HepG2 (cell line): Measurements from ENCODE around the gene PPA1. TPM values are rescaled to one million over a fixed set of nuclear protein-coding genes. Genes with fewer than 3 reads are reported as not detected.

Experiments
- ATAC-seq: fragments of 200-7000 bp; cut with Tn5 transposase; 3 replicates; pipeline ENCODE4 v1.9.1; 2020; ENCODE audit warnings: mild to moderate bottlenecking, moderate library complexity
- BruUV-seq: library from RNA; stranded (reverse); fragments of 400-500 nt; replicated peaks from 2 replicates; lab custom pipeline; 2021; lab: Mats Ljungman, UMichigan
- CTCF ChIA-PET: fragments of 300-600 bp; formaldehyde crosslinking; extraction: SDS; loops from one replicate; lab custom pipeline; 2021; ENCODE audit warnings: low total read pairs, inconsistent platforms, low intra/inter-chr PET ratio; lab: Yijun Ruan, JAX
- POLR2A ChIA-PET: fragments of 350-600 bp; sonication (Branson Sonifier 250); formaldehyde crosslinking; loops from one replicate; lab custom pipeline; 2020; ENCODE audit warnings: antibody characterized with exemption, inconsistent platforms; lab: Yijun Ruan, JAX
- DNase-seq: peaks from one replicate; pipeline ENCODE4 v3.0.0-alpha.2; 2015; ENCODE audit warnings: low spot score
- FAIRE-seq: peaks from 3 replicates; lab custom pipeline; 2011; peaks lifted over from hg19 to GRCh38; lab: Jason Lieb, UNC
- H2AFZ ChIP-seq: one replicate; pipeline ENCODE4 v1.6.1; 2011; ENCODE audit warnings: low read length, inconsistent platforms
- H3K27ac ChIP-seq: fragments of 300-600 bp; 3 replicates; pipeline ENCODE4 v1.8.0; 2011; ENCODE audit warnings: mixed run types, mild to moderate bottlenecking, mixed read lengths, low read length, inconsistent platforms; ENCODE audit not compliant: insufficient read depth; ENCODE audit errors: extremely low read length
- H3K27me3 ChIP-seq, 2 experiments: fragments of 200-600 bp in 1 of 2; 2 replicates in 1 of 2; 3 replicates in 1 of 2; pipeline versions ENCODE4 v1.6.0 to v1.8.0; 2011; ENCODE audit warnings: low read length in 2 of 2, mild to moderate bottlenecking in 2 of 2, moderate library complexity in 2 of 2, inconsistent platforms in 1 of 2; ENCODE audit not compliant: insufficient read depth in 2 of 2, control insufficient read depth in 1 of 2
- H3K36me3 ChIP-seq, 2 experiments: fragments of 200-600 bp in 1 of 2; replicated peaks in 1 of 2; 2 replicates in 1 of 2; 3 replicates in 1 of 2; pipeline versions ENCODE4 v1.5.1 to v1.8.0; 2011; ENCODE audit warnings: low read length in 2 of 2, inconsistent platforms in 1 of 2; ENCODE audit not compliant: insufficient read depth in 2 of 2, control insufficient read depth in 1 of 2
- H3K4me1 ChIP-seq: 2 replicates; pipeline ENCODE4 v1.5.1; 2012; ENCODE audit warnings: low read length, inconsistent platforms; ENCODE audit not compliant: insufficient read depth
- H3K4me2 ChIP-seq: 2 replicates; pipeline ENCODE4 v1.6.0; 2011; ENCODE audit warnings: low read depth, low read length, inconsistent platforms
- H3K4me3 ChIP-seq, 3 experiments: fragments of 200-600 bp in 1 of 3; sonication (generic), shearing (Covaris generic) in 1 of 3; replicated peaks in 1 of 3; 2 replicates each; pipeline ENCODE4 v1.5.1; 2011 to 2016; ENCODE audit warnings: low read length in 3 of 3, inconsistent platforms in 2 of 3, low read depth in 2 of 3, mild to moderate bottlenecking in 2 of 3, control low read depth in 1 of 3, mixed read lengths in 1 of 3; ENCODE audit not compliant: insufficient read depth in 1 of 3
- H3K79me2 ChIP-seq: one replicate; pipeline ENCODE4 v1.6.1; 2011; ENCODE audit warnings: low read length, inconsistent platforms; ENCODE audit not compliant: insufficient read depth
- H3K9ac ChIP-seq: 2 replicates; pipeline ENCODE4 v1.6.0; 2011; ENCODE audit warnings: mild to moderate bottlenecking, low read depth, low read length, inconsistent platforms; ENCODE audit not compliant: insufficient read depth
- H3K9me3 ChIP-seq: 2 replicates; pipeline ENCODE4 v1.5.1; 2012; ENCODE audit warnings: mild to moderate bottlenecking, low read length
- H4K20me1 ChIP-seq: 2 replicates; pipeline ENCODE4 v1.6.0; 2011; ENCODE audit warnings: inconsistent platforms, mild to moderate bottlenecking, low read length, moderate library complexity; ENCODE audit not compliant: insufficient read depth
- NFKBIZ ChIP-seq: IDR thresholded peaks from 2 replicates; pipeline ENCODE4 v1.6.1; 2018; ENCODE audit warnings: missing genetic modification reagents, missing compliant biosample characterization
- ZNF562 ChIP-seq: sonication (generic); formaldehyde crosslinking; IDR thresholded peaks from 2 replicates; pipeline ENCODE4 v1.8.0; 2022; ENCODE audit warnings: missing genetic modification reagents, borderline replicate concordance
- ZNF589 ChIP-seq: sonication (generic); formaldehyde crosslinking; conservative IDR thresholded peaks from 2 replicates; pipeline ENCODE4 v1.8.0; 2022; ENCODE audit warnings: mild to moderate bottlenecking, moderate library complexity, missing genetic modification reagents
- ZNF644 ChIP-seq: IDR thresholded peaks from 2 replicates; pipeline ENCODE4 v1.6.1; 2016; ENCODE audit warnings: low read depth
- WGBS: methylation state at CpG from one replicate; pipeline ENCODE4 v1.1.6; 2017; ENCODE audit warnings: low lambda C conversion rate; 5-methylcytosine and 5-hydroxymethylcytosine counted together
- in situ Hi-C: cut with HindIII; loops from 2 replicates; pipeline ENCODE4 v1.10.0; 2017; ENCODE audit warnings: low pct_unique_long_range_greater_than_20kb; ENCODE audit not compliant: extremely low pct_ligation_motif_present
- intact Hi-C: fragments of 100-400 bp; cut with micrococcal nuclease; formaldehyde crosslinking; loops from one replicate; pipeline ENCODE4 v1.10.0; 2022; ENCODE audit not compliant: unreplicated experiment
- polyA plus RNA-seq, 8 experiments: library from polyadenylated mRNA; depleted of rRNA in 3 of 8; stranded (reverse) in 7 of 8; unstranded in 1 of 8; fragments of >200 nt; fragmentation: Illumina TruSeq in 4 of 8; extraction: Trizol in 4 of 8; gene quantifications; 2 replicates each; pipeline versions ENCODE4 v1.2.1 to v1.2.3, GENCODE V29; 2011 to 2016; ENCODE audit warnings: low read depth in 4 of 8, missing spikeins in 1 of 8, mixed read lengths in 1 of 8; ENCODE audit not compliant: insufficient read depth in 1 of 8
- total RNA-seq, 5 experiments: library from RNA; depleted of rRNA; stranded (reverse); fragments of >200 nt; fragmentation: Illumina TruSeq; extraction: Trizol; gene quantifications; 2 replicates each; pipeline ENCODE4 v1.2.3, GENCODE V29; 2016; ENCODE audit warnings: low read depth in 1 of 5
- TF ChIP-seq, protein P1 (sequence below): sonication (generic); formaldehyde crosslinking; IDR thresholded peaks from 2 replicates; pipeline ENCODE4 v1.4.0; 2020; ENCODE audit warnings: mild to moderate bottlenecking, missing genetic modification reagents, borderline replicate concordance
- TF ChIP-seq, protein P2 (sequence below): sonication (generic); formaldehyde crosslinking; IDR thresholded peaks from 2 replicates; pipeline ENCODE4 v1.4.0; 2020; ENCODE audit warnings: low read depth, mild to moderate bottlenecking, missing genetic modification reagents

PPA1 gene
- total and polyA plus RNA-seq, 2 of the 13 experiments (the other 11 are each of a cell fraction or from before 2014, with no cell fraction given), result 136 to 250 TPM

- no peak for TF ChIP-seq NFKBIZ (CRISPR knock-in tag)
- TF ChIP-seq, protein P1, sequence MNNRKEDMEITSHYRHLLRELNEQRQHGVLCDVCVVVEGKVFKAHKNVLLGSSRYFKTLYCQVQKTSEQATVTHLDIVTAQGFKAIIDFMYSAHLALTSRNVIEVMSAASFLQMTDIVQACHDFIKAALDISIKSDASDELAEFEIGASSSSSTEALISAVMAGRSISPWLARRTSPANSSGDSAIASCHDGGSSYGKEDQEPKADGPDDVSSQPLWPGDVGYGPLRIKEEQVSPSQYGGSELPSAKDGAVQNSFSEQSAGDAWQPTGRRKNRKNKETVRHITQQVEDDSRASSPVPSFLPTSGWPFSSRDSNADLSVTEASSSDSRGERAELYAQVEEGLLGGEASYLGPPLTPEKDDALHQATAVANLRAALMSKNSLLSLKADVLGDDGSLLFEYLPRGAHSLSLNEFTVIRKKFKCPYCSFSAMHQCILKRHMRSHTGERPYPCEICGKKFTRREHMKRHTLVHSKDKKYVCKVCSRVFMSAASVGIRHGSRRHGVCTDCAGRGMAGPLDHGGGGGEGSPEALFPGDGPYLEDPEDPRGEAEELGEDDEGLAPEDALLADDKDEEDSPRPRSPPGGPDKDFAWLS (CRISPR knock-in tag), result no peak
- TF ChIP-seq ZNF562 (CRISPR knock-in tag), result no peak
- TF ChIP-seq, protein P2, sequence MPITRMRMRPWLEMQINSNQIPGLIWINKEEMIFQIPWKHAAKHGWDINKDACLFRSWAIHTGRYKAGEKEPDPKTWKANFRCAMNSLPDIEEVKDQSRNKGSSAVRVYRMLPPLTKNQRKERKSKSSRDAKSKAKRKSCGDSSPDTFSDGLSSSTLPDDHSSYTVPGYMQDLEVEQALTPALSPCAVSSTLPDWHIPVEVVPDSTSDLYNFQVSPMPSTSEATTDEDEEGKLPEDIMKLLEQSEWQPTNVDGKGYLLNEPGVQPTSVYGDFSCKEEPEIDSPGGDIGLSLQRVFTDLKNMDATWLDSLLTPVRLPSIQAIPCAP (CRISPR knock-in tag), result no peak
Observed at GRCh38 chr10:70176441-70176840, 56.8 kb downstream of the PPA1 start (continued).

- TF ChIP-seq ZNF589 (CRISPR knock-in tag), result no peak
- TF ChIP-seq ZNF644, result no peak
- H3K9me3 ChIP-seq, result no peaks in the 10 kb centered on the region; the same call in 1 of the 2 replicates
- H3K79me2 ChIP-seq, result no peaks in the 10 kb centered on the region
- DNase-seq, result no peak
- no peak overlapping the region for H2AFZ ChIP-seq
- no peak for FAIRE-seq
- BruUV-seq, result no TSS peak
- no peak overlapping the region for H3K4me2 ChIP-seq
- no peaks in the 10 kb centered on the region for H3K27me3 ChIP-seq
- no peak overlapping the region for H3K9ac ChIP-seq
- no peak for ATAC-seq
- ChIA-PET CTCF (no interaction called here), POLR2A (no interaction called here)
- intact Hi-C loops (no loop called here), in situ Hi-C loops (no loop called here)
- 90% methylated on average over 3 of the region's 3 CpGs for WGBS
- no peaks in the 10 kb centered on the region for H3K36me3 ChIP-seq
- no peaks in the 10 kb centered on the region for H4K20me1 ChIP-seq
- peaks cover 34% of the 10 kb centered on the region for H3K4me1 ChIP-seq
- H3K4me3 ChIP-seq, result no peak overlapping the region
- H3K27ac ChIP-seq, result no peak overlapping the region
Observed at GRCh38 chr10:70175516-70175915, 57.7 kb downstream of the PPA1 start.
